HG03175 (cell line): ENCODE results near the gene FCHSD1.

Source experiments
- ATAC-seq: cut with Tn5 transposase; IDR thresholded peaks from one replicate; pipeline ENCODE4 v1.9.1; 2021; ENCODE audit warnings: mild to moderate bottlenecking, moderate library complexity; ENCODE audit not compliant: unreplicated experiment

The FCHSD1 gene

GRCh38 chr5:141646026-141646425, 5.2 kb downstream of the FCHSD1 start:
- ATAC-seq = no peak

- ATAC-seq = peak; percentile 50
Observed at GRCh38 chr5:141641634-141642267, 9.5 kb downstream of the FCHSD1 start.

- no peak for ATAC-seq
Observed at GRCh38 chr5:141640698-141641097, 10.5 kb downstream of the FCHSD1 start.

GRCh38 chr5:141640051-141640415, 11.2 kb downstream of the FCHSD1 start:
- no peak for ATAC-seq

- ATAC-seq = no peak
Observed at GRCh38 chr5:141639357-141640050, 11.7 kb downstream of the FCHSD1 start.

- no peak for ATAC-seq
Observed at GRCh38 chr5:141638771-141639170, 12.4 kb downstream of the FCHSD1 start.

GRCh38 chr5:141637767-141638419, 13.3 kb downstream of the FCHSD1 start:
- peak; percentile 35 for ATAC-seq

GRCh38 chr5:141637123-141637766, 14.0 kb downstream of the FCHSD1 start:
- ATAC-seq = peak; percentile 26

- ATAC-seq = peak; percentile 79
Observed at GRCh38 chr5:141636413-141637122, 14.7 kb downstream of the FCHSD1 start, which contains the start of the genes HDAC3 and RELL2. Gene HDAC3, minus strand, starts transcription at chr5:141636849. Its CDS starts 59 bp downstream, at chr5:141636790. Gene RELL2, plus strand, starts transcription at chr5:141636997. Its CDS starts 1,229 bp downstream, at chr5:141638226.

- ATAC-seq = no peak
Observed at GRCh38 chr5:141636106-141636412, 15.2 kb downstream of the FCHSD1 start.

GRCh38 chr5:141635646-141636045, 15.6 kb downstream of the FCHSD1 start:
- no peak for ATAC-seq

GRCh38 chr5:141634720-141635119, 16.5 kb downstream of the FCHSD1 start:
- no peak for ATAC-seq

- ATAC-seq = peak; percentile 50
Observed at GRCh38 chr5:141633871-141634561, 17.2 kb downstream of the FCHSD1 start.

GRCh38 chr5:141632650-141633049, 18.6 kb downstream of the FCHSD1 start:
- ATAC-seq = no peak

GRCh38 chr5:141630570-141631140, 20.6 kb downstream of the FCHSD1 start:
- no peak for ATAC-seq

GRCh38 chr5:141628175-141628788, 22.9 kb downstream of the FCHSD1 start:
- no peak for ATAC-seq

- ATAC-seq = no peak
Observed at GRCh38 chr5:141623611-141624010, 27.6 kb downstream of the FCHSD1 start.

GRCh38 chr5:141623186-141623585, 28.0 kb downstream of the FCHSD1 start:
- ATAC-seq = peak; percentile 38

GRCh38 chr5:141618804-141619554, 32.2 kb downstream of the FCHSD1 start, which contains the start of gene DIAPH1:
Gene DIAPH1, minus strand, starts transcription at chr5:141619000. Its CDS starts 86 bp downstream, at chr5:141618914.
- ATAC-seq = peak; percentile 87
